ENCODE results near the gene RASGEF1C. TPM values are rescaled to one million over a fixed set of nuclear protein-coding genes. Genes with fewer than 3 reads are reported as not detected.

RASGEF1C gene
- total and polyA plus RNA-seq, 2 of the 13 experiments (the other 11 are each of a cell fraction or from before 2014, with no cell fraction given) = not detected

- TF ChIP-seq ZBTB40 (IDR thresholded peaks at IDR 0.05) = no peak
- TF ChIP-seq ZBTB40 (CRISPR knock-in tag; IDR thresholded peaks at IDR 0.05) = peak; percentile 92
- peak; percentile 97 for TF ChIP-seq ZNF430 (CRISPR knock-in tag; IDR thresholded peaks at IDR 0.05)
- TF ChIP-seq SOX13 (IDR thresholded peaks at IDR 0.05) = no peak
- TF ChIP-seq SOX13 (CRISPR knock-in tag; conservative IDR thresholded peaks at IDR 0.05 in 1 of 2, IDR thresholded peaks at IDR 0.05 in 1 of 2) = peak in 1 of 2 experiments; percentile 35; a peak in 1 of 4 replicates
- TF ChIP-seq FOXM1 (CRISPR knock-in tag; IDR thresholded peaks at IDR 0.05) = peak; percentile 94
- no peak for TF ChIP-seq SYNCRIP (IDR thresholded peaks at IDR 0.05; ENCODE audit: insufficient read depth, low read depth, low read length)
- TF ChIP-seq DZIP1 (CRISPR knock-in tag; IDR thresholded peaks at IDR 0.05) = peak; percentile 95
- TF ChIP-seq ZNF276 (CRISPR knock-in tag; IDR thresholded peaks at IDR 0.05; ENCODE audit: low read depth) = peak; percentile 96
- peak; percentile 79 for TF ChIP-seq ARID5B (CRISPR knock-in tag; IDR thresholded peaks at IDR 0.05)
Observed at GRCh38 chr5:180071531-180072255, 137.3 kb downstream of the RASGEF1C start, which contains the start of gene RNF130 (continued).
